IPS-NIHi7 (cell line): ENCODE results near the gene AGBL1.

Experiments
- DNase-seq: peaks from one replicate; pipeline ENCODE4 v3.0.0; 2012; ENCODE audit warnings: mixed read lengths; ENCODE audit errors: extremely low spot score

AGBL1 gene

GRCh38 chr15:86810329-86810728, 730.7 kb downstream of the AGBL1 start:
- DNase-seq: no peak

GRCh38 chr15:86813892-86814291, 734.2 kb downstream of the AGBL1 start:
- DNase-seq: no peak

GRCh38 chr15:86829245-86829644, 749.6 kb downstream of the AGBL1 start:
- no peak for DNase-seq

GRCh38 chr15:86830304-86830703, 750.6 kb downstream of the AGBL1 start:
- DNase-seq: no peak

GRCh38 chr15:86833595-86833994, 753.9 kb downstream of the AGBL1 start:
- no peak for DNase-seq

GRCh38 chr15:86834115-86834863, 754.6 kb downstream of the AGBL1 start:
- DNase-seq: no peak

GRCh38 chr15:86837294-86838061, 757.8 kb downstream of the AGBL1 start:
- no peak for DNase-seq

GRCh38 chr15:86839502-86839901, 759.8 kb downstream of the AGBL1 start:
- DNase-seq: no peak

GRCh38 chr15:86840996-86841395, 761.3 kb downstream of the AGBL1 start:
- DNase-seq: no peak

- DNase-seq: no peak
These were observed 762.5 kb downstream of the AGBL1 start for GRCh38 chr15:86842199-86842598.

GRCh38 chr15:86846036-86846435, 766.4 kb downstream of the AGBL1 start:
- no peak for DNase-seq

GRCh38 chr15:86849136-86849535, 769.5 kb downstream of the AGBL1 start:
- no peak for DNase-seq

- DNase-seq: no peak
These were observed 770.1 kb downstream of the AGBL1 start for GRCh38 chr15:86849558-86850285.

- no peak for DNase-seq
These were observed 771.3 kb downstream of the AGBL1 start for GRCh38 chr15:86850939-86851338.

- no peak for DNase-seq
These were observed 773.1 kb downstream of the AGBL1 start for GRCh38 chr15:86852741-86853140.

GRCh38 chr15:86854176-86854575, 774.5 kb downstream of the AGBL1 start:
- DNase-seq: no peak

- no peak for DNase-seq
These were observed 775.9 kb downstream of the AGBL1 start for GRCh38 chr15:86855307-86856291.

GRCh38 chr15:86857701-86858100, 778.0 kb downstream of the AGBL1 start:
- DNase-seq: no peak

GRCh38 chr15:86863226-86863915, 783.7 kb downstream of the AGBL1 start:
- peak; percentile 39 for DNase-seq

GRCh38 chr15:86865920-86866319, 786.2 kb downstream of the AGBL1 start:
- no peak for DNase-seq

GRCh38 chr15:86870846-86871245, 791.2 kb downstream of the AGBL1 start:
- DNase-seq: no peak
